Panc1 (cell line): ENCODE data around the gene BBX.

Experiments used
- POLR2AphosphoS5 ChIP-seq: IDR thresholded peaks from 2 replicates; pipeline ENCODE4 v1.6.1; 2012; ENCODE audit warnings: mild to moderate bottlenecking, low read depth, low read length, moderate library complexity
- REST ChIP-seq, 2 experiments: IDR thresholded peaks; 2 replicates each; pipeline ENCODE4 v1.6.1; 2011 to 2012; ENCODE audit warnings: low read depth in 2 of 2, control low read depth in 1 of 2, low read length in 1 of 2, mild to moderate bottlenecking in 1 of 2, moderate library complexity in 1 of 2; ENCODE audit not compliant: insufficient read depth in 1 of 2
- SIN3A ChIP-seq: IDR thresholded peaks from 2 replicates; pipeline ENCODE4 v1.6.1; 2012; ENCODE audit warnings: low read depth, mild to moderate bottlenecking, low read length, moderate library complexity, borderline replicate concordance; ENCODE audit not compliant: insufficient read depth
- TCF7L2 ChIP-seq: IDR thresholded peaks from 2 replicates; pipeline ENCODE4 v1.6.1; 2011; ENCODE audit warnings: mild to moderate bottlenecking, low read depth, low read length, inconsistent platforms
- TF ChIP-seq, protein P1 (sequence below): fragments of 450-650 bp; IDR thresholded peaks from 2 replicates; pipeline ENCODE4 v1.5.1; 2017; ENCODE audit warnings: mild to moderate bottlenecking

GRCh38 chr3:107846279-107846852 lies 323.6 kb downstream of the BBX start:
- TF ChIP-seq, protein P1, sequence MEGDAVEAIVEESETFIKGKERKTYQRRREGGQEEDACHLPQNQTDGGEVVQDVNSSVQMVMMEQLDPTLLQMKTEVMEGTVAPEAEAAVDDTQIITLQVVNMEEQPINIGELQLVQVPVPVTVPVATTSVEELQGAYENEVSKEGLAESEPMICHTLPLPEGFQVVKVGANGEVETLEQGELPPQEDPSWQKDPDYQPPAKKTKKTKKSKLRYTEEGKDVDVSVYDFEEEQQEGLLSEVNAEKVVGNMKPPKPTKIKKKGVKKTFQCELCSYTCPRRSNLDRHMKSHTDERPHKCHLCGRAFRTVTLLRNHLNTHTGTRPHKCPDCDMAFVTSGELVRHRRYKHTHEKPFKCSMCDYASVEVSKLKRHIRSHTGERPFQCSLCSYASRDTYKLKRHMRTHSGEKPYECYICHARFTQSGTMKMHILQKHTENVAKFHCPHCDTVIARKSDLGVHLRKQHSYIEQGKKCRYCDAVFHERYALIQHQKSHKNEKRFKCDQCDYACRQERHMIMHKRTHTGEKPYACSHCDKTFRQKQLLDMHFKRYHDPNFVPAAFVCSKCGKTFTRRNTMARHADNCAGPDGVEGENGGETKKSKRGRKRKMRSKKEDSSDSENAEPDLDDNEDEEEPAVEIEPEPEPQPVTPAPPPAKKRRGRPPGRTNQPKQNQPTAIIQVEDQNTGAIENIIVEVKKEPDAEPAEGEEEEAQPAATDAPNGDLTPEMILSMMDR, result peak; percentile 85
- TF ChIP-seq TCF7L2, result no peak
- no peak for TF ChIP-seq REST (IDR thresholded peaks at IDR 0.05; ENCODE audit: insufficient read depth in 1 of 2, low read depth in 2 of 2, low read length in 1 of 2)
- TF ChIP-seq POLR2AphosphoS5, result no peak
- TF ChIP-seq SIN3A, result no peak
